ENCODE results near the gene SH2D3A.
A peak's percentile ranks its signal among the peaks of the same experiment; 100 is the strongest.

SH2D3A gene

DNA sequence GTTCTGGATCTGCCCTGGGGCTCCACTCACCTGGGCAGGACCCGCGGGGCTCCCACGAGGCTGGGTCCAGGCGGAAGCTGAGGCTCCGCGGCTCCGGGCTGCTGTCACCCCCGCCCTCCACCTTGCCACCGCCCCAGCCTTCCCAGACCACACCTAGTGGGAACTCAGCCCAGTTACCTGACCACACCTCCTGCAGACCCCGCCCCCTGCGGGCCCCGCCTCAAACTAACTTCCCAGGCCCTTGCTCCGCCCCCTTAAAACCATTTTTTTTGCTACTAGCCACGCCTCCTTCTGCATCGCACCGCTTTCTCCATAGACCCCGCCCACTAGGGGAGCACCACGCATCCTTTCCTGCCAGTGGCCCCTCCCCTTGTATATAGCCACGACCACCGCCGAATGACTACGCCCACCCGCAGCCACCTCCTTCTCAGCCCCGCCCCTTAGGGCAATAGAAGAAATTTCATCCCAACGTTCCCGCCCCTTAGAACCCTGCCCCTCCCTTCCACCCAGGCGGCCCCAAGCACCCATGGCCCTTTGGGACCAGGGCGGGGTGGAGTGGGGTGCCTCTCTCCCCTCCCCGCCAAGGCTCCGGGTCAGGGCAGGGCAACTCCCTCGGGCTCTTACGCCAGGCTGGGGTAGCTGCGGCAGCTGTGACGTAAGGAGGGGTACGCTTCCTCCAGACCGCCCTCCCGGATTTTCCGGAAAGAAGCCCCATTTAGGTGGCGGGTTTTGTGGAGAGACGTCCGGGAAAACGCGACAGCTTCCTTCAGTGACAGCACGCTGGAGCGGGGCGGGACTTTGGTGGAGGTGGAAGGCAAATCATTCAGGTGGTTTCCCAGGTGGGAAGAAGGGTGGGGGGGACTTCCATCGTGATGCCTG is at the start of gene SH2D3A:
Gene SH2D3A (minus strand): TSS at position 79 of the 879 bp plus-strand sequence. CDS start 3,687 bp downstream, outside the sequence.
- DNase-seq (ENCODE audit: low read depth) = peak; percentile 36
- H3K4me3 ChIP-seq (ENCODE audit: low read length) = no peak within 1 kb of the TSS

DNA sequence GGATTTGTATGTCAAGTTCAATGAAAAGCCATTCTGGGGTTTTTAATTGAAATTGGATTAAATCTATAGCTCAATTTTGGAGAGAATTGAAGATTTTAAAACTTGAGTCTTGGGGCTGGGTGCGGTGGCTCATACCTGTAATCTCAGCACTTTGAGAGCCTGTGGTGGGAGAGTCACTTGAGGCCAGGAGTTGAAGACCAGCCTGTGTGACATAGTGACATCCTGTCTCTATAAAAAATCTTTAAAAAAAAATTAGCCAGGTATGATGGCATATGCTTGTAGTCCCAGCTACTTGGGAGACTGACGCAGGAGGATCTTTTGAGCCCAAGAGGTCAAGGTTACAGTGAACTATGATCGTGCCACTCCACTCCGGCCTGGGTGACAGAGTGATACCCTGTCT is 46.4 kb upstream of the SH2D3A start:
- Histone ChIP-seq H3K36me3 (ENCODE audit: control insufficient read depth, insufficient read depth, low read length, severe bottlenecking) (no peaks in the 10 kb centered on the region), H3K4me3 (ENCODE audit: low read length) (no peak overlapping the region), H3K9me3 (ENCODE audit: control insufficient read depth, low read length) (peaks cover 2% of the 10 kb centered on the region), H3K9ac (ENCODE audit: low read length) (no peak overlapping the region), H3K27me3 (replicated peaks; ENCODE audit: control insufficient read depth, insufficient read depth, low read length) (no peaks in the 10 kb centered on the region), H3K4me1 (ENCODE audit: control insufficient read depth, insufficient read depth, low read length) (no peaks in the 10 kb centered on the region)
- DNase-seq (ENCODE audit: low read depth) = no peak

More for the DNA sequence above, at the start of gene SH2D3A:
- no peak within 1 kb of the TSS for H3K9ac ChIP-seq (ENCODE audit: low read length)
- H3K4me1 ChIP-seq (ENCODE audit: control insufficient read depth, insufficient read depth, low read length) = no peaks in the 10 kb centered on the region
- H3K27me3 ChIP-seq (replicated peaks; ENCODE audit: control insufficient read depth, insufficient read depth, low read length) = peaks cover 36% of the 10 kb centered on the region
- no peaks in the 10 kb centered on the region for H3K36me3 ChIP-seq (ENCODE audit: control insufficient read depth, insufficient read depth, low read length, severe bottlenecking)
- H3K9me3 ChIP-seq (ENCODE audit: control insufficient read depth, low read length) = no peaks in the 10 kb centered on the region

DNA sequence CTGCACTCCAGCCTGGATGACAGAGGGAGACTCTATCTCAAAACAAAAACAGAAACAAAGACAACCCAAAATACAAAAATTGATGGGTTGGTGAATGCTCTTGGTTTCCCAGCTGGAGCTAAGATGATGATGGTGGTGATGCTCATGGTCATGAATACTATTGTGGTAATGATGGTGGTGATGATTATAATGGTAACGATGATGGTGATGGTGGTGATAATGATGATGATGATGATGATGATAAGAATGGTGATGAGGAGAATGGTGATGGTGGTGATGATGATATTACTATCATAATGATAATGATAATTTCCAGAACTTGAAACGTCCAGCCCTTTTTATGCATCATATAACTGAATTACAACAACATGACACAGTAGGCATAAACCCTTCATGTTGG is 45.4 kb upstream of the SH2D3A start:
- no peaks in the 10 kb centered on the region for H3K4me1 ChIP-seq (ENCODE audit: control insufficient read depth, insufficient read depth, low read length)
- H3K9ac ChIP-seq (ENCODE audit: low read length) = no peak overlapping the region
- H3K36me3 ChIP-seq (ENCODE audit: control insufficient read depth, insufficient read depth, low read length, severe bottlenecking) = no peaks in the 10 kb centered on the region
- peaks cover 6% of the 10 kb centered on the region for H3K9me3 ChIP-seq (ENCODE audit: control insufficient read depth, low read length)
- no peak for DNase-seq (ENCODE audit: low read depth)
- H3K4me3 ChIP-seq (ENCODE audit: low read length) = no peak overlapping the region
- H3K27me3 ChIP-seq (replicated peaks; ENCODE audit: control insufficient read depth, insufficient read depth, low read length) = no peaks in the 10 kb centered on the region

DNA sequence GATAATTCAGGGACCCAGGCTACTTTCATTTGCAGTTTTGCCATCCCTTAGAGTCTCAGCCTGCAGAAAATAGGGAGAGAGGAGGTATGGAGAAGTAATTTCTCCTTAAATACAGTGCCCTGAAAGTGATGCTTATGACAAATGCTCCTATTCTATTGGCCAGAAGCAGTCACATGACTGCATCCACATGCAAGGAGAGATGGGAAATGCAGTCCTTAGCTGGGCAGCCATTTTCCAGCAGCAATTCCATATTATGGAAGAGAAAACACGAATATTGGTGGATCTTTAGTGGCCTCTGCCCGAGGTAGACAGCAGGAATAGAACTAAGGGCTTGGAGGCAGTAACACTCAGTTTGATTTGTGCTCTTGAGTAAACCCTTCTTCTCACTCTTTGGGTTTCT is 44.7 kb upstream of the SH2D3A start:
- Histone ChIP-seq H3K27me3 (replicated peaks; ENCODE audit: control insufficient read depth, insufficient read depth, low read length) (no peaks in the 10 kb centered on the region), H3K9me3 (ENCODE audit: control insufficient read depth, low read length) (peaks cover 6% of the 10 kb centered on the region)

DNA sequence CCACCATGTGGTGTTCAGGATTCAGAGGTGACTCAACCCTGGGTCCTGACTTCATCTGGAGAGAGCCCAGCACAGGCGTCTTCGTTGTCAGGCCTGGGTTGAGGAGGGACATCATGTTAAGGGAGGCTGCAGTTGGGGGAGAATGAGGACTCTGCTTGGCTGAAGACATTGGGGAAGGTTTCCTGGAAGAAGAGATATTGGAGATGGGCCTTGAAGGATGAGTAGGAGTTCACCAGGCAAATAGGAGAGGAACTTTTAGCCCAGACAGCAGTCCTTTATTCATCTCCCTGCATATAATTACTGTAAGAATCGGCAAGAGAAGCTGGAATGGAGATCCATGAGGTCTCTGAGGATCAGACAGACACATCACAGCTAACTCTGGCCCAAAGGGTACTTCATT is 44.1 kb upstream of the SH2D3A start:
- no peaks in the 10 kb centered on the region for H3K27me3 ChIP-seq (replicated peaks; ENCODE audit: control insufficient read depth, insufficient read depth, low read length)
- no peak overlapping the region for H3K4me3 ChIP-seq (ENCODE audit: low read length)

More for the DNA sequence above, 44.7 kb upstream of the SH2D3A start:
- Histone ChIP-seq H3K4me1 (ENCODE audit: control insufficient read depth, insufficient read depth, low read length) (no peaks in the 10 kb centered on the region), H3K9ac (ENCODE audit: low read length) (no peak overlapping the region), H3K4me3 (ENCODE audit: low read length) (no peak overlapping the region), H3K36me3 (ENCODE audit: control insufficient read depth, insufficient read depth, low read length, severe bottlenecking) (no peaks in the 10 kb centered on the region)
- DNase-seq (ENCODE audit: low read depth) = peak; percentile 66

DNA sequence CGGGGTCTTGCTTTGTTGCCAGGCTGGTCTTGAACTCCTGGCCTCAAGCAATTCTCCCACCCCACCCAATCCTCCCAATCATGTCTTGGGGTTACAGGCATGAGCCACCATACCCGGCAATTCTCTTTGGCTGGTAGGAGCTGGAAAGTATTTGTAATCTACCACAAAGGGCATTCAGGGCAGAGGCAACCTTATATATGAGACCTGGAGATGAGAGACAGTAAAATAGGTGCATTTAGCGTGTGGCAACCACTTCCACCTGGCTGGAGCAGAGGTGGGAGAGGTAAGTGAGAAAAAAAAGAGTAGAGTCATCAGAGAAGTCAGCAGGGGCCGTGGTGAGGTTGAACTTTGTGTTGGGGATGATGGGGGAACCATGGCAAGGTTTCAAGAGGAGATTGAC is 42.0 kb upstream of the SH2D3A start:
- no peak for DNase-seq (ENCODE audit: low read depth)
- H3K36me3 ChIP-seq (ENCODE audit: control insufficient read depth, insufficient read depth, low read length, severe bottlenecking) = no peaks in the 10 kb centered on the region
- H3K4me3 ChIP-seq (ENCODE audit: low read length) = no peak overlapping the region
- no peaks in the 10 kb centered on the region for H3K4me1 ChIP-seq (ENCODE audit: control insufficient read depth, insufficient read depth, low read length)
- peaks cover 9% of the 10 kb centered on the region for H3K9me3 ChIP-seq (ENCODE audit: control insufficient read depth, low read length)
- no peak overlapping the region for H3K9ac ChIP-seq (ENCODE audit: low read length)
- no peaks in the 10 kb centered on the region for H3K27me3 ChIP-seq (replicated peaks; ENCODE audit: control insufficient read depth, insufficient read depth, low read length)

More for the DNA sequence above, 44.1 kb upstream of the SH2D3A start:
- Histone ChIP-seq H3K9ac (ENCODE audit: low read length) (no peak overlapping the region), H3K4me1 (ENCODE audit: control insufficient read depth, insufficient read depth, low read length) (no peaks in the 10 kb centered on the region), H3K36me3 (ENCODE audit: control insufficient read depth, insufficient read depth, low read length, severe bottlenecking) (no peaks in the 10 kb centered on the region), H3K9me3 (ENCODE audit: control insufficient read depth, low read length) (peaks cover 9% of the 10 kb centered on the region)
- DNase-seq (ENCODE audit: low read depth) = no peak

DNA sequence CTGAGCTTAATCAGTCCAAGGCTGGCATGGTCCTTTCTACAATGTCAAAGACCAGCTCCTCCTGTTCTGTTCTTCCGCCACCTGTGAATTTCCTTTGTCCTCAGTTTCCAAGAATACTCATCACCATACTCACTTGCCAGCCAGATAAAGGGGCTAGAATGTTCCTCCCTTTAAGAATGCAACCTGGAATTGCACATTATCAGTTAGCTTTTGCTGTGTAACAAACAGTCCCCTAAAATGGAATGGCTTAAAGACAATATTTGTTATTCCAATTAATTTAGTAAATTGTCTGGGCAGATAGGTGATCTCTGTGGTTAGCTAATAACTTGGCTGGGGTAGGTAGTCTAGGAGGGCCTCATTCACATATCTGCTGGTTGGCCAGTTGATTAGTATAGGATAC is 41.3 kb upstream of the SH2D3A start:
- no peaks in the 10 kb centered on the region for H3K36me3 ChIP-seq (ENCODE audit: control insufficient read depth, insufficient read depth, low read length, severe bottlenecking)
- no peak for DNase-seq (ENCODE audit: low read depth)
- no peak overlapping the region for H3K4me3 ChIP-seq (ENCODE audit: low read length)
- no peaks in the 10 kb centered on the region for H3K27me3 ChIP-seq (replicated peaks; ENCODE audit: control insufficient read depth, insufficient read depth, low read length)
- peaks cover 9% of the 10 kb centered on the region for H3K9me3 ChIP-seq (ENCODE audit: control insufficient read depth, low read length)
- H3K4me1 ChIP-seq (ENCODE audit: control insufficient read depth, insufficient read depth, low read length) = no peaks in the 10 kb centered on the region
- H3K9ac ChIP-seq (ENCODE audit: low read length) = no peak overlapping the region

DNA sequence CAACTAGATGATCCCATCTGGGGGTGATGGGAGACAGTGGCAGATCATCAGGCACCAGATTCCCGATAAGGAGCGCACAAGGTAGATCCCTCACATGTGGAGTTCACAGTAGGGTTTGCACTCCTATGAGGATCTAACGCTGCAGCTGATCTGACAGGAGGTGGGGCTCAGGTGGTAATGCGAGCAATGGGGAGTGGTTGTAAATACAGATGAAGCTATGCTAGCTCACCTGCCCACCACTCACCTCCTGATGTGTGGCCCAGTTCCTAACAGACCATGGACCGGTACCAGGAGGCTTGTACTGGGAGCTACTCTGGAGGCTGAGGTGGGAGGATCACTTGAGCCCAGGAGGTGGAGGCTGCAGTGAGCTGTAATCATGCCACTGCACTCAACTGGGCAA is 40.1 kb upstream of the SH2D3A start:
- peaks cover 9% of the 10 kb centered on the region for H3K27me3 ChIP-seq (replicated peaks; ENCODE audit: control insufficient read depth, insufficient read depth, low read length)
- peaks cover 9% of the 10 kb centered on the region for H3K9me3 ChIP-seq (ENCODE audit: control insufficient read depth, low read length)
- no peaks in the 10 kb centered on the region for H3K36me3 ChIP-seq (ENCODE audit: control insufficient read depth, insufficient read depth, low read length, severe bottlenecking)
- H3K9ac ChIP-seq (ENCODE audit: low read length) = no peak overlapping the region
- no peak overlapping the region for H3K4me3 ChIP-seq (ENCODE audit: low read length)
- DNase-seq (ENCODE audit: low read depth) = no peak
- H3K4me1 ChIP-seq (ENCODE audit: control insufficient read depth, insufficient read depth, low read length) = no peaks in the 10 kb centered on the region

DNA sequence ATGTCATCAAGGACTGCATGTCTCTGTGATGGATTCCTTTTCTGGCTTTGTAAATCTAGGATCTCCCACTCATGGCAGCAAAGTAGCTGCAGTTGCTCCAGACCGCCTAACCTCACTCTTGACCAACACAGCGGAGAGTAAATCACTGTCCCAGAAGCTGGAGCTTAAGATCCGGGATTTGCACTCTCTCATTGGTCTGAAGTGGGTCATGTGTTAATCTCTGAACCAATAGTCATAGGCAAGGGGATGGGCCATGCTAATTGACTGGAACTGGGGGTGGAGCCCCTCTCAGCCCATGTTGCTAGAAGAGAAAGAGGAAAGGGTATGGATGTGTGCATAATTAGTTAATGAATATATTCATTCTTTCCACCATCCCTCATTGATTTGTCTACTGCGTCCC is 39.3 kb upstream of the SH2D3A start:
- Histone ChIP-seq H3K27me3 (replicated peaks; ENCODE audit: control insufficient read depth, insufficient read depth, low read length) (peaks cover 10% of the 10 kb centered on the region), H3K9me3 (ENCODE audit: control insufficient read depth, low read length) (peaks cover 9% of the 10 kb centered on the region), H3K36me3 (ENCODE audit: control insufficient read depth, insufficient read depth, low read length, severe bottlenecking) (no peaks in the 10 kb centered on the region), H3K4me1 (ENCODE audit: control insufficient read depth, insufficient read depth, low read length) (peaks cover 3% of the 10 kb centered on the region), H3K9ac (ENCODE audit: low read length) (no peak overlapping the region), H3K4me3 (ENCODE audit: low read length) (no peak overlapping the region)
- DNase-seq (ENCODE audit: low read depth) = no peak

DNA sequence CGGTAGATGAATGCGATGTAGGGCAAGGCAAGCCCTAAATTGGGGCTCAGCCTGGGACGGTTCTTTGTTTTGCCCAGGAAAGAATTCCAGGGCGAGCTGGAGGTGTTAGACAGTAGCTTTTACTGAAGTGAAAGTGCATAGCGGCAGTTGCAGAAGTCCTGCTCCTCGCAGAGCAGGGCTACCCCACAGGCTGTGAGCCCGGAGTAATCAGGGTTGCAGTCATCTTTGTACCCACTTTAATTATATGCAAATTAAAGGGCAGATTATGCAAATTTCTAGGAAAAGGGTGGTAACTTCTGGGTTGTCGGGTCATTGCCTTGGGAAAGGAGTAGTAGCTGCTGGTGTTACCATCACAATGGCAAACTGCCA is 35.8 kb upstream of the SH2D3A start:
- no peak for DNase-seq (ENCODE audit: low read depth)
- no peak overlapping the region for H3K9ac ChIP-seq (ENCODE audit: low read length)
- H3K27me3 ChIP-seq (replicated peaks; ENCODE audit: control insufficient read depth, insufficient read depth, low read length) = peaks cover 18% of the 10 kb centered on the region
- H3K9me3 ChIP-seq (ENCODE audit: control insufficient read depth, low read length) = peaks cover 2% of the 10 kb centered on the region
- H3K4me1 ChIP-seq (ENCODE audit: control insufficient read depth, insufficient read depth, low read length) = peaks cover 6% of the 10 kb centered on the region
- H3K4me3 ChIP-seq (ENCODE audit: low read length) = no peak overlapping the region
- H3K36me3 ChIP-seq (ENCODE audit: control insufficient read depth, insufficient read depth, low read length, severe bottlenecking) = no peaks in the 10 kb centered on the region

DNA sequence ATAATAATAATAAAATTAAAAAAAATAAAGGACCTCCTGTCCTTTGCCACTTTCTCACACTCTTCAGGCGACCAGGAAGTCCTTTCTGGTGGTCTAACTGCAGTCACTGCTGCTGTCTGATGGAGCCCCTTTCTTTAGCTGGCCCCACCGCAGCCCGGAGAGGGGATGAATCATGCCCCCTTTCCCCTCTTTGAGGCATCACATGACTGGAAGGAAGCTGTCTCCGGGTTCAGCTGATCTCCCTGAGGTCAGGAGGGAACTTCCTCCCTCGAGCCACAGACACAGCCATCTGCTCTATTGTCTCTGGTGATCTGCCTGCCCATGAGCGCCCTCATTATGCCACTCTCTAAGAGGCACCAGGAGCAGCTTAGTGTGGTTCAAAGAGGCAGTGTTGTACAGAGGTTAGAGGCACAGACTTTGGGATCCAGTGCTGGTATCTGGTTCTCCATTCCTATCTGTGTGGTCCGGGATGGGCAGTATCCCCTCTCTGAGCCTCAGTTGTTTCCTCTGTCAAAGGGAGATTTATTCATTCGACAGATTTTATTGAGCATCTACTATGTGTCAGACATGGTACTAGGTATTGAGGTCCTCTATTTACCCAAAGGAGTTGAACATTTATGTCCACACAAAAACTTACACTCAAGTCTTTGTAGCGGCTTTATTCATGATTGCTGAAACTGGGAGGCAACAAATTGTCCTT is 35.3 kb upstream of the SH2D3A start:
- DNase-seq (ENCODE audit: low read depth) = no peak
- Histone ChIP-seq H3K27me3 (replicated peaks; ENCODE audit: control insufficient read depth, insufficient read depth, low read length) (peaks cover 18% of the 10 kb centered on the region), H3K4me3 (ENCODE audit: low read length) (no peak overlapping the region), H3K36me3 (ENCODE audit: control insufficient read depth, insufficient read depth, low read length, severe bottlenecking) (no peaks in the 10 kb centered on the region), H3K4me1 (ENCODE audit: control insufficient read depth, insufficient read depth, low read length) (peaks cover 6% of the 10 kb centered on the region), H3K9ac (ENCODE audit: low read length) (no peak overlapping the region), H3K9me3 (ENCODE audit: control insufficient read depth, low read length) (peaks cover 2% of the 10 kb centered on the region)

Data from adipocyte (in vitro differentiated cells).